ENCODE results near the gene TMEM198.

- TF ChIP-seq CTCF (IDR thresholded peaks at IDR 0.05; ENCODE audit: extremely low read depth in 1 of 2, insufficient read depth in 1 of 2, low read depth in 1 of 2, low read length in 2 of 2), result no peak
- TF ChIP-seq EZH2 (IDR thresholded peaks at IDR 0.05; ENCODE audit: borderline replicate concordance, low read depth, low read length, severe bottlenecking), result no peak
- no peak for TF ChIP-seq POLR2A (IDR thresholded peaks at IDR 0.05; ENCODE audit: low read depth, low read length)
Observed at GRCh38 chr2:219553463-219553963, 9.7 kb downstream of the TMEM198 start.
